Measurements from ENCODE around the gene C22orf23.

DNA sequence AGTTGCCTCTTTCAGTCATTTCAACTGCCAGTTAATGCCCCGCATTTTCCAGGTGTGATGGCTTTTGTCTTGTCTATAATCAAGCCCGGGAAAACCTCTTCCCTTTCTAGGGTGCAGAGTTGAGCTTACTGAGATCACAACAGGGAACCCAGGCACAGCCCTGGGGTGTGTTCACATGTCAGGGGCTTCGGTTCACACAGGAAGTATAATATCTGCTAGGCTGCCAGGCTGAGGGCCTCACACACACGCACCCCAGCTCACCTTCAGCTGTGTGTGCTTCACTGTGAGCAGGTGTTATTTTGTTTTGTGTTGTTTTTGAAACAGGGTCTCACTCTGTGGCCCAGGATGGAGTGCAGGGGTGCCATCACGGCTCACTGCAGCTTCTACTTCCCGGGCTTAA lies 40.6 kb upstream of the C22orf23 start:
- TF ChIP-seq SUZ12 (IDR thresholded peaks at IDR 0.05; ENCODE audit: extremely low read depth, insufficient read depth, insufficient read length) = no peak
- no peak for TF ChIP-seq YY1 (IDR thresholded peaks at IDR 0.05; ENCODE audit: insufficient read depth, insufficient read length)
- TF ChIP-seq ZNF274 (IDR thresholded peaks at IDR 0.05; ENCODE audit: low read depth, low read length) = no peak
